Heart left ventricle (tissue), 13 donors: ENCODE measurements around the gene RBM10.

Experiments used
- CTCF ChIP-seq, 12 donors: fragments of 200-600 bp; sonication (generic) in 4 of 12; IDR thresholded peaks; one replicate each; pipeline versions ENCODE4 v1.5.0 to v1.8.0; 2018 to 2022; ENCODE audit warnings: antibody characterized with exemption in 12 of 12, mild to moderate bottlenecking in 5 of 12
- POLR2A ChIP-seq, 2 donors: fragments of 450-650 bp; IDR thresholded peaks; one replicate each; pipeline ENCODE4 v1.6.1; 2017; ENCODE audit warnings: antibody characterized with exemption in 2 of 2, mild to moderate bottlenecking in 2 of 2, moderate library complexity in 2 of 2
- donor health status: ischemic (EF 13 %, LVEDD 7.1; RV severe dilation, severe dysfunction).
- donor health status: DM: no; HTN: yes; CAD: no.
- donor health status: DM: no; HTN: no; CAD: no.
- donor health status: ischemic (EF 25% LVEDD 6.9; RV normal size, moderate dysfunction).
- donor health status: ischemic (EF 25% LVEDD 5.7; RV mildly dilated, moderate dysfunction).
- donor health status: ischemic (EF 35%, LVEDD 5.7; RV mildly dilated, moderate dysfunction).
- donor health status: nonischemic (EF 11% LVEDD 7.7; RV severe dilation, severe dysfunction).
- donor health status: DM: yes; HTN: yes; CAD: no.
- donor health status: PGD.
- donor health status: ischemic (EF 29% LVEDD 5.4; RV normal size, mild dysfunction).
- donor health status: nonischemic (EF 23%, LVEDD 6.1; RV moderate dilation, normal function).

GRCh38 chrX:47185241-47185640, 40.2 kb downstream of the RBM10 start:
- no peak for TF ChIP-seq POLR2A (IDR thresholded peaks at IDR 0.05)
- no peak for TF ChIP-seq CTCF (IDR thresholded peaks at IDR 0.05)
